HTERT RPE-1 (cell line): ENCODE results near the gene CHST10.
"Not testable (repeated sequence)": the region's sequence is repeated elsewhere in the genome, so short reads cannot be mapped to it uniquely, and the experiment has no call there.

Experiments used
- in situ Hi-C: fragments of 300-500 bp; cut with MboI; formaldehyde crosslinking; loops from 4 replicates; pipeline ENCODE4 v1.14.3; 2020; ENCODE audit warnings: low sequenced_read_pairs

Gene CHST10

DNA sequence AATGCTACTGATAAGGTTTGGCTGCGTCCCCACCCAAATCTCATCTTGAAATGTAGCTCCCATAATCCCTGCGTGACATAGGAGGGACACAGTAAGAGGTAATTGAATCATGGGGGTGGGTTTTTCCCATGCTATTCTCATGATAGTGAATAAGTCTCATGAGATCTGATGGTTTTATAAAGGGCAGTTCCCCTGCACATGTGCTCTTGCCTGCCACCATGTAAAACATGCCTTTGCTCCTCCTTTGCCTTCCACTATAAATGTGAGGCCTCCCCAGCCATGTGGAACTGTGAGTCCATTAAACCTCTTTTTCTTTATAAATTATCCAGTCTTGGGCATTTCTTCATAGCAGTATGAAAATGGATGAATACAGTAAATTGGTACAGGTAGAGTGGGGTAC, 75.0 kb downstream of the CHST10 start:
- in situ Hi-C loops, result not testable (repeated sequence)
